GM10248 (cell line): ENCODE measurements around the gene LCNL1.

Source experiments
- CTCF ChIA-PET: fragments of 300-600 bp; sonication (Branson Sonifier 250); formaldehyde crosslinking; extraction: SDS; loops from one replicate; lab custom pipeline; 2021; ENCODE audit warnings: antibody characterized with exemption; lab: Yijun Ruan, JAX
- POLR2A ChIA-PET: fragments of 350-650 bp; sonication (Branson Sonifier 250); formaldehyde crosslinking; extraction: SDS; loops from one replicate; lab custom pipeline; 2020; ENCODE audit warnings: antibody characterized with exemption; lab: Yijun Ruan, JAX
- DNase-seq: peaks from one replicate; pipeline ENCODE4 v3.0.0; 2012; ENCODE audit errors: extremely low spot score
- TF ChIP-seq, protein P1 (sequence below): IDR thresholded peaks from 2 replicates; pipeline ENCODE4 v1.5.1; 2012; ENCODE audit warnings: mild to moderate bottlenecking, low read depth; ENCODE audit errors: extremely low read depth, missing control alignments, control extremely low read depth

The LCNL1 gene

GRCh38 chr9:137026828-137027227 lies 44.0 kb downstream of the LCNL1 start:
- POLR2A ChIA-PET = interaction anchor here (0.6 kb wide), 1 partner anchor 58 kb away, joined by 3 read pairs; no protein-coding TSS in a partner anchor
- DNase-seq = no peak
- CTCF ChIA-PET = interaction anchor here (1.0 to 4.7 kb wide), 8 partner anchors 9 to 260 kb away, joined by 3 to 38 read pairs (median 5); partner anchors contain the start of gene NPDC1
- TF ChIP-seq, protein P1, sequence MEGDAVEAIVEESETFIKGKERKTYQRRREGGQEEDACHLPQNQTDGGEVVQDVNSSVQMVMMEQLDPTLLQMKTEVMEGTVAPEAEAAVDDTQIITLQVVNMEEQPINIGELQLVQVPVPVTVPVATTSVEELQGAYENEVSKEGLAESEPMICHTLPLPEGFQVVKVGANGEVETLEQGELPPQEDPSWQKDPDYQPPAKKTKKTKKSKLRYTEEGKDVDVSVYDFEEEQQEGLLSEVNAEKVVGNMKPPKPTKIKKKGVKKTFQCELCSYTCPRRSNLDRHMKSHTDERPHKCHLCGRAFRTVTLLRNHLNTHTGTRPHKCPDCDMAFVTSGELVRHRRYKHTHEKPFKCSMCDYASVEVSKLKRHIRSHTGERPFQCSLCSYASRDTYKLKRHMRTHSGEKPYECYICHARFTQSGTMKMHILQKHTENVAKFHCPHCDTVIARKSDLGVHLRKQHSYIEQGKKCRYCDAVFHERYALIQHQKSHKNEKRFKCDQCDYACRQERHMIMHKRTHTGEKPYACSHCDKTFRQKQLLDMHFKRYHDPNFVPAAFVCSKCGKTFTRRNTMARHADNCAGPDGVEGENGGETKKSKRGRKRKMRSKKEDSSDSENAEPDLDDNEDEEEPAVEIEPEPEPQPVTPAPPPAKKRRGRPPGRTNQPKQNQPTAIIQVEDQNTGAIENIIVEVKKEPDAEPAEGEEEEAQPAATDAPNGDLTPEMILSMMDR = no peak

GRCh38 chr9:137027369-137028262 lies 44.8 kb downstream of the LCNL1 start, which contains the start of gene ABCA2:
TSS of gene ABCA2 (minus strand) at chr9:137028237. CDS start at chr9:137028140, 97 bp downstream.
- CTCF ChIA-PET = interaction anchor here (0.8 to 9.4 kb wide), 14 partner anchors 8 to 261 kb away, joined by 3 to 202 read pairs (median 17); partner anchors contain the start of genes AJM1, NPDC1, PAXX and SAPCD2
- TF ChIP-seq, protein P1 = no peak
- POLR2A ChIA-PET = no interaction called here
- no peak for DNase-seq

DNA sequence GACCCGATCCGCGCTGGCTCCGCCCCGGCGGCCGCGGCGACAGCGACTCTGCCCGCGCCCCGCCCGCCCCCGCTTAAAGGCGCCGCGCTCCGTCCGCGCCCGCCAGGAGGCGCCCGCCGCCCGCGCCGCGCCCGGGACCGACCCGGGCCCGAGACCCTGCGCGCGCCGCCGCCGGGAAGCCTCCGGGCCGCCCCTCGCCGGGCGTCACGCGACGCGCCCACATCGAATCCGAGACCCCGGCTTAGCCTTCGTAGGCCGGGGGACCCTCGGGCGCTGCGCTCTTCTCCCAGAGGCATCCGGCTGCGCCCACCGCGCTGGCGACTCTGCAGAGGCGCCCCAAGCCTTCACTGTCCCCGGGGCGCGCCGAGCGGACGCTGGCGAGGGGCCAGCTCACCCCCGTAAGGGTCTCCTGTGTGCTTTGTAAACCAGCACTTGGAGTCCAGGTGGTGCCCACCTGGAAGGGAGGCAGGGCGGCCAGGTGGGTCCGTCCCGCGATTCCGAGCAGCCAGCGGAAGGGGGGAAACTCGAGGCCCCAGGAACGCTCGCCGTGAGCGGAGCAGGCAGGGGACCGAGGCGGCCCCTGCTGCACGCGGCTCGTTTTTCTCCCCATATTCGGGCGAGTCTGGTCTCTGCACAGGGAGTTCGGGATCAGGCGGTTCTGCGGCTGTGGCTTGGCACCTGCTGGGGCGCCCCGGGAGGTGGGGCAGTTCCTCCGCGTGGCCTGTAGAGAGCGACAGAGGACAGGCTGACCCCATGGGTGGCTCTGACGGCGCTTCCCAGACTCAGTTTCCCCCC lies 45.7 kb downstream of the LCNL1 start:
- POLR2A ChIA-PET = no interaction called here
- peak; percentile 83 for DNase-seq
- CTCF ChIA-PET = interaction anchor here (0.8 to 9.4 kb wide), 60 partner anchors 9 to 322 kb away, joined by 3 to 202 read pairs (median 6); partner anchors contain the start of genes AJM1, CLIC3, MAN1B1 and NPDC1

DNA sequence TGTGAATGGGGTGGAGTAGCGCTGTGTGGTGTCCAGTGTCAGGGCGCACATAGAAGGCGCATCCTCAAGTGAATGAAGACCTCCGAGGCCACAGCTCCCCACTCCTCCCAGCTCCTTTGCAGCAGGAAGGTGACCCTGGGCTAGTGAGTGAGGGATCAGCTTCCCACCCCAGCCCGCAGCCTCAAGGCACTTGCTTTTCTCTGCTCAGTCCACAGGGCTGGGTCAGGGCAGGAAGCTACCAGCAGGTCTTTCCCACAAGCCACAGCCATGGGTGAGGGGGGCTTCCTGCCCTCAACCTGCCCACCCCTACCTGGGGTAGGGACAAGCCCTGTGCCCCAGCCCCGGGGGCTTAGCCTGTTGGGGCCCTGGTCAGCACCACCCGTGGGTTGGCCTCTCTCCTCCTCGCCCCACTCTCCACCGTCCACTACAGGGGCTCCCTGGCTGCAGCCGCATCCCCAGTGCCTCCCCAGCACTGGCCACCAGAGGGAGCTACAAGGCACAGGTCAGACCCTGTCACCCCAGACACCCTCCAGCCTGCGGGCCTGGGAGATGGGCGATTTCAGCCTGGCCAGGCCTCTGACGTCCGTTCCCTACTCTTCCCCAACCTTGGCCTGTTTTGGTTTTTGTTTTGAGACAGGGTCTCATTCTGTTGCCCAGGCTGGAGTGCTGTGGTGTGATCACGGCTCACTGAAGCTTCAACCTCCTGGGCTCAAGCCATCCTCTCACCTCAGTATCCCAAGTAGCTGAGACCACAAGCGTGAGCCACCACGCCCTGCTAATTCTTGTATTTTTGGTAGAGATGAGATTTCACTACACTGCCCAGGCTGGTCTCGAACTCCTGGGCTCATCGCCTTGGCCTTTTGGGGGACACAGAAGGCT lies 46.5 kb downstream of the LCNL1 start:
- peak; percentile 83 for DNase-seq
- ChIA-PET POLR2A (no interaction called here), CTCF (interaction anchor here (0.6 to 9.4 kb wide), 71 partner anchors 9 to 939 kb away, joined by 3 to 202 read pairs (median 6); partner anchors contain the start of genes AJM1, CLIC3, MAN1B1 and NPDC1)
- TF ChIP-seq, protein P1 = peak; percentile 98

More for the DNA sequence above, 45.7 kb downstream of the LCNL1 start:
- TF ChIP-seq, protein P1 = peak; percentile 78

DNA sequence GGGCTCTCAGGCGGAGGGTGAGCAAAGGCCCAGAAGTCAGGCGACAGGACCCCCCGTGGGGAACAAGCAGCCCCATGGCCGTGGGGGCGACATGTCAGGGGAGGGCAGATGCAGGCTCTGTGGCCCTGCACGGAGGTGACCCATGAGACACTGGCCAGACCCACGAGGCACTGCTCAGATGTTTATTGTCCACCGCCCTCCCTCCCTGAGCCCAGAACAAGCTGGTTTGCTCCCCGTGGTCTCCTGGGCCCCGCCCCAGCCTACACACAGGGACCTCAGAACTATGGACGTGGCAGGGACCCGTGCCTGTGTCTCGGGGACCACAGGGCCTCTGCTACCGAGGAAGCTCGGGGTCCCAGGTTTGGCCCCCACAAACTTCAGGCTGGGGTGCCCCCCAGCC lies 47.2 kb downstream of the LCNL1 start:
- DNase-seq = no peak
- ChIA-PET CTCF (interaction anchor here (0.6 to 9.4 kb wide), 64 partner anchors 9 to 939 kb away, joined by 3 to 202 read pairs (median 6); partner anchors contain the start of genes AJM1, CLIC3, MAN1B1 and NPDC1), POLR2A (no interaction called here)
- TF ChIP-seq, protein P1 = no peak
